ENCODE results near the gene TANC1.

GRCh38 chr2:158990397-158991214 lies 22.2 kb downstream of the TANC1 start:
- TF ChIP-seq CTCF (IDR thresholded peaks at IDR 0.05) = no peak
- no peak for TF ChIP-seq POLR2AphosphoS5 (IDR thresholded peaks at IDR 0.05; ENCODE audit: insufficient read depth in 1 of 2, low read depth in 1 of 2)

Measured in vagina (tissue), 2 donors.